HPDE6-E6E7 (cell line): ENCODE results near the gene FBLN7.

Experiments used
- DNase-seq: peaks from one replicate; pipeline ENCODE4 v3.0.0; 2011; ENCODE audit warnings: missing footprints; ENCODE audit errors: extremely low spot score

FBLN7 gene

DNA sequence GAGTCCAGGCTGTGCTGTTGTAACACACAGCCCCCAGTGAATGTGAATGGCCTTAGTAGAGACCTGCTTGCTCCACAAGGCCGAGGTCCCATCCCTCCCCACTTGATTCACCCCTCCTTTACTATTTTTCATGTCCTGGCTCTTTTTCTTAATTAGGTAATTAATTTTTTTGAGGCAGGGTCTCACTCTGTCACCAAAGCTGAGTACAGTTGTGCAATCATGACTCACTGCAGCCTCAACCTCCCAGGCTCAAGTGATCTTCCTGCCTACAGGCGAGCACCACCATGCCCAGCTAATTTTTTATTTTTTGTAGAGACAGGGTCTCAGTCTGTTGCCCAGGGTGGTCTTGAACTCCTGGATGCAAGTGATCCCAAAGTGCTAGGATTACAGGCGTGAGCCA is 19.3 kb downstream of the FBLN7 start:
- DNase-seq, result no peak

GRCh38 chr2:112159454-112159921 is 21.3 kb downstream of the FBLN7 start:
- no peak for DNase-seq

GRCh38 chr2:112160283-112161250 is 22.4 kb downstream of the FBLN7 start:
- no peak for DNase-seq

GRCh38 chr2:112161431-112162145 is 23.4 kb downstream of the FBLN7 start:
- DNase-seq, result no peak

GRCh38 chr2:112162341-112162740 is 24.2 kb downstream of the FBLN7 start:
- no peak for DNase-seq

DNA sequence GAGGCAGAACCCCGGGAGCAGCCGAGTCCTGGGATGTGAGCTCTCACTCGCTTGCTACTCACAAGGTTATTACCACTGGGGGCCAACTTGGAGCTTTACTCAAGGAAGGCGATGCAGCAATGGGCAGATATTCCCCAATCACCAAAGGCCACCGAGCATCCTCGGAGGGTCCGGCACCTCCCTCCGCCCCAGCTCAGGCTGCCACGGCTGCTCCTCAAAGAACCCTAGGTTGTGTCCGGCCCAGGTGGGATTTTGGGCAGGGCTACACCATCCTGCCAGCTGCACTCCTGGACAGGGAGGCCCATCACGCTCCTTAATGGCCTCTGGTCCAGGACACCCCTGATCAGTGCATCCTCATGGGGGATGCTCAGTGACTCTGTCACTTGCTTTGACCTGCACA is 24.8 kb downstream of the FBLN7 start:
- no peak for DNase-seq

DNA sequence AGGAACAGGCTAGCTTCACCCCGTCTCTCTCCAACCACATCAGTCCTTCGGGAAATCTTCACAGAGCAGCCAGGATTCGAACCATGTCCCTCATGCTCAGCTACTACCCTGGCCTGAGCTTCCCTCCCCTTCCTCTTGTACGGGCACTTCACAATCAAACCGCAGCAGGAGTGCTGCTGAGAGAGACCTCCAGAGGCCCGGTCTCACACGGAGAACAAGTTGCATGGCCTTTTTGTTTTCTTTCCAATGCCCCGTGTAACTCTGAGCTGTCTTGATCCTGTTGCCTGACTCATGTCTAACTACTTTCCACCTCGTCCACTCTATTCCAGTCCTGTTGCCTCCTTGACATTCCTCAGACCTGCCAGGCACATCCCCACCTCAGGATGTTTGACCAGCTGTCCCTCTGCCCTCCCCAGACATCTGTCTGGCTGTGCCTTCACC is 25.4 kb downstream of the FBLN7 start:
- DNase-seq, result no peak

GRCh38 chr2:112164876-112165275 is 26.7 kb downstream of the FBLN7 start:
- DNase-seq, result no peak

- DNase-seq, result no peak
Observed at GRCh38 chr2:112165296-112165695, 27.1 kb downstream of the FBLN7 start.

- DNase-seq, result no peak
Observed at GRCh38 chr2:112166806-112167499, 28.8 kb downstream of the FBLN7 start.

DNA sequence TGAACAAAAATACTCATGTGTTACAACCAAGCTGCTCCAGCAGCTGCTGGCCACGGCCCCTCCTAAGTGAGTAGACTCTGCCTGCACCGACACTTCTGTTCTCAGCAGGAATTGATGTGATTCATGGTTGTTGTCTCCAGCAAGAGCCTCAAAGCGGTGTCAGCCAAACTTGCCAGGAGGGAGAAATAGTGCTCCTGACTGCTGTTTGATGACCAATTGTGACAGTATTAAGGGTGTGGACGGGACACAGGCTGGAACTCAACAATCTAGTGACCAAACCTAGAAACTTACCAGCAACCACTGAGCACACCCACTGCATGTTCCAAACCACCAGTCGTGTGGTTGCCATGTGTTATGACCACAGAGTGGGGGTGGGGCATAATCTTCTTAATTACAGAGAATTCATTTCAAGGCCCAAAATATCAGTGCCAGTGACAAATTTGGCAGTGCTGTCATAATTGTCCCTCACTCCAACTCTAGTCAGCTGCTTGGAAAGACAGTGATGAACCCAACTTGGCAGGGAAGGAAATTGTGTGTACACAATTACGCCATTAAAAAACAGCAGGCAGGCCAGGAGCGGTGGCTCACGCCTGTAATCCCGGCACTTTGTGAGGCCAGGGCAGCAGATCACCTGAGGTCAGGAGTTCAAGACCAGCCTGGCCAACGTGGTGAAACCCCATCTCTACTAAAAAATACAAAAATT is 30.4 kb downstream of the FBLN7 start:
- DNase-seq, result no peak

DNA sequence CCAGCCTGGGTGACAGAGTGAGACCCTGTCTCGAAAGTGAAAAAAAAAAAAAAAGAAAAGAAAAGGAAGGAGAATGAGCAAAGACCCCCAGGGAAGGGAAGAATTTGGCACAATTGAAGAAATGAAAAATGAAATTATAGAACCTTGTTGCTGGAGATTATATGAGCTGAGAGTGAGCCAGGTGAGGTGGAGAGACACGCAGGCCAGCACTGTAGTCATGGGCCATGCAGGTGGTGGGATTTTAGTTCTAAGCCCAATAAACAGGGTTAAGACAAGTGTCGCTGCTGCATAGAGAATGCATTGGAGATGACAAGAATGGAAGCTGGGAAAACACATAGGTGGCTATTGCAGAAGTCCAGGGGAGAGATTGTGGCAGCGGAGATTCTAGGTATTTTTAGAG is 32.3 kb downstream of the FBLN7 start:
- no peak for DNase-seq

DNA sequence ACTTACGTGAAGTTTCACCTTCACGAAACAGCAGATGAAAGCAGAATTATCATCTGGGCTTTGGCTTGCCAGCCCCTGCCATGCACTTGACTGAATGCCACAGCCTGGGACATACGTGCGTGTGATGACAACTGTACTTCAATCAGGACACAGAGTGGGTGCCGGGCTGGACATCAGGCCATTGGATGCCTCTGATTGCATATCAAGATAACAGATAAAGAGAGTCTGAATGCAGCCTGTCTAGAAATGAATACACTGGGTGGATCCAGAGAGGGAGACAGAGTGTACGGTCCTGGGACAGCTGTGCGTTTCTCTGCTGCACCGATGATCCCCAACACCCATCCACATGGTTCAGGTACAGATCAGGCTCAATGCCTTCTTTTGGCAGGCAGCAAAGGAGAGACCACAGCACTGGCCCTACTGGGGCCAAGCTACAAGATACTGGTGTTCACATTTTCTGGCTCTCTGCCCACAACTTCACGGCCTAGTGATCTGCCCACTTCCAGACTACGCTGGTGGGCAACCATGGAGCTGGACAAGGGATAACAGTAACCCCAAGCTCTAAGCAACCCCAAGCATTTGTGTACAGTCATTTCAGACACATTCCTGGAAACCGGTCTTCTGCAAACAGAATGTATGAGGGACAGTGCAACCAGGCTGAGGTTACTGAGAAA is 35.6 kb downstream of the FBLN7 start:
- no peak for DNase-seq

DNA sequence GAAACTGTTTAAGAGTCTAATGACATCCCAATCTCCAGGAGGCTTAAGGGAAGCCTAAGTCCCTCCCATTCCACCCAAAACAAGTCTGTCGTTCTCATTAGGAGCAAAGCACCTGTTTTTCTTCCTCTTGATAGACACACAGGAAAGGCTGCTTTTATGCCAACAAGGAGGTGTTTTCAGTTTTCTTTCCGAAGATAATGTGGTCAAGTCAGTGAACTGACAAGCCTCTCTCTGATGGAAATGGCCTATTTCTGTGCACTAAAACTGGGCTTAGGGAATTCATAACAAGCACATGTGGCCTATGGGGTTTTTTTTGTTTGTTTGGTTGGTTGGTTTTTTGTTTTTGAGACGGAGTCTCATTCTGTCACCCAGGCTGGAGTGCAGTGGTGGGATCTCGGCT is 36.2 kb downstream of the FBLN7 start:
- DNase-seq, result no peak

DNA sequence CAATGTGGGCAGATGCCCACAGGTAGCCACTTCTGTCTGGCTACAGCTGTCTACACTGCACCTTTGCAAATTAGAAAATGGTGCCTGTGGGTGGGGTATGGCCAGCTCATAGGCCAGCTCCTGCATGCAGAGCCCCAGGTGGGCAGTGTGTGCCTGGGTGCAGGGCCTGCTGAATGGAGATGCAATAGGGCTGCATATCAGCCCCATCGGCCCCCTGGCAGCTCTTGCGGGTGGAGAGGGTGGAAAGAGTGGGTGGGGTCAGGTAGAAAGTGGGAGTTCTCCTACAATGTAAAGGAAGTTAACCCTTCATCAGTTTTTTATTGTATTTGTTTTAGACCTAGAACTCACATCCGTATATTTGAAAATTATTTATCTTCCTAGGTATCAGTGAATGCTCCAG is 37.1 kb downstream of the FBLN7 start:
- no peak for DNase-seq

DNA sequence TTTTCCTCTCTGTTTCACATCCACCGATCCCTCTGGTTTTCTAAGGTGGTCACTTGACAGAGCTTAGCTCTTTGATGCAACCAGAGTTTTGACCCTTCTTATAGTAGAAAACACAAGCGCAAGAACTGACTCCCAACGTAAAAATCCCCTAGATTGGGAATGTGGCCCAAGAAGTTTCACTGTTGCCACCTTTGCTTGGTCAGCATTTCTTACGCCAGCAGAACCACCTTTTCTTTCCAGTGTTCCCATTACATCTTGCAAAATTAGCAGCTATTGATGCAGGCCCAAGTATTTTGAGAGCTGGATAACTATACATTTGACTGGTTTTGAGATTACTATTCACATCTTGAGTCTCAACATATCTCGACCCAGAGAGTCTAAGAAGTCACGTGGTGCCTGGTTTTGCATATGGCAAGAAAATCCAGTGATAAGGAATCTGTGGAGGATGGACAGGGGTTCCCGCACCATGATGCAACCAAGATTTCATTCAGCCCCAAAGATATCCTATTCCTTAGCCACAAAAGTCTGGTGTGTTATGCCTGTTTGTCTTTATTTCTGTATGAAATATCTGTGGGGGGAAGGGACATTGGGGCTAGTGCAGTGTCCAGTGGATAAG is 37.9 kb downstream of the FBLN7 start:
- no peak for DNase-seq

GRCh38 chr2:112181571-112182290 is 43.5 kb downstream of the FBLN7 start:
- DNase-seq, result no peak

GRCh38 chr2:112182581-112183034 is 44.4 kb downstream of the FBLN7 start:
- DNase-seq, result no peak

DNA sequence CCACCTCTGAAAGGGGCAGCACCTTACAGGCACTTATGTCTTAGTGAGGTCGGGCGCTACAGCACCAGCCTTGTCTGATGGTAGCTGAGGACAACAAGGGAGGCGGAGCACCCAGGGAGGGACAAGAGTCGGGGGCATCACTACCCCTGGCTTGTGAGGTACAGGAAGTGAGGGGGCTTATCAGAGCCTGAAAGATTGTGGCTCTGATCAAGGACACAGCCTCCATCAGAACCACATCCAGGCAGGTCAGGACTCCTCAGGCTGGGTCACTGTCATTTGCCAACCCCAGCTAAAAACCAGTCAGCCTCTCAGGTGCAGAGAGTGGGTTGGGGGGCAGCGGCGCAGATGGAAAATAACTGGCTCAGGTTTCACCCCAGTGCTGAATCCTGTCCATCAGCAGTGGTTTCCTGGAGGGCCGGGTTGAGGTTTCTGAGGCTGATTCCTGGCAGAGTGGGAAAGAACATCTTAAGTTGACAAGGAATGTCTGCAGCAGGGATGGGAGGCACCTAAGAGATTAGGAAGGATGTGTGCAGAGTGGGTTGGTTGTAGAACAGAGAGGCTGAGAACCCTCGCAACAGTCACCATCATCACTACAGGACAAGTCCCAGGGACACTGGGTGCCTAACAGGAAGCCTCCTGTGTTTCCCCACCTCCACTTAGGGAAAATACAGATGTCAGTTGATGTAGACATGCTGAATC is 45.3 kb downstream of the FBLN7 start:
- DNase-seq, result no peak
